Right lung (tissue), 10 donors: Measurements from ENCODE around the gene PPFIBP1. TPM values are rescaled to one million over a fixed set of nuclear protein-coding genes. Genes with fewer than 3 reads are reported as not detected.

ENCODE experiments used
- DNase-seq, 2 donors: peaks; one replicate each; pipeline ENCODE4 v3.0.0-alpha.2; 2013
- long read RNA-seq, 8 donors: transcript quantifications; one replicate each; lab custom pipeline, GENCODE V29; 2026
- polyA plus RNA-seq, 5 donors: library from polyadenylated mRNA; unstranded; fragments of 120-200 nt; gene quantifications; one replicate each; pipeline versions ENCODE4 v1.2.1 to v1.2.3, GENCODE V29; 2013; ENCODE audit warnings: inconsistent platforms in 1 of 5, low replicate concordance in 1 of 5; ENCODE audit not compliant: insufficient read length in 5 of 5, insufficient read depth in 1 of 5

Gene PPFIBP1
- polyA plus RNA-seq: 100 to 1,000 TPM in 1 of 5 donors, 10 to 100 TPM in 4; 51.4 to 120 (median 96.6) TPM
- long read RNA-seq, donor 1, transcript PPFIBP1-216 (4 exons, 2,805 nt): major isoform, 7 of 13 reads
- long read RNA-seq, donor 1, partial matches to known transcripts: 0 of 13 reads
- long read RNA-seq, donor 1, other reads (novel, unspliced or antisense): 0 of 13 reads
- long read RNA-seq, donor 2, partial matches to known transcripts: 0 of 4 reads
- long read RNA-seq, donor 2, other reads (novel, unspliced or antisense): 0 of 4 reads
- long read RNA-seq, donor 3, partial matches to known transcripts: 5 of 13 reads
- long read RNA-seq, donor 3, other reads (novel, unspliced or antisense): 0 of 13 reads
- long read RNA-seq, donor 4, transcript PPFIBP1-204 (6 exons, 875 nt): major isoform, 5 of 10 reads
- long read RNA-seq, donor 4, partial matches to known transcripts: 0 of 10 reads
- long read RNA-seq, donor 4, other reads (novel, unspliced or antisense): 0 of 10 reads
- long read RNA-seq, donor 5, transcript PPFIBP1-204 (6 exons, 875 nt): major isoform, 5 of 13 reads
- long read RNA-seq, donor 5, partial matches to known transcripts: 0 of 13 reads
- long read RNA-seq, donor 5, other reads (novel, unspliced or antisense): 0 of 13 reads
- long read RNA-seq, donor 6, transcript PPFIBP1-216 (4 exons, 2,805 nt): major isoform, 8 of 10 reads
- long read RNA-seq, donor 6, partial matches to known transcripts: 0 of 10 reads
- long read RNA-seq, donor 6, other reads (novel, unspliced or antisense): 0 of 10 reads
- long read RNA-seq, donor 7, partial matches to known transcripts: 5 of 12 reads
- long read RNA-seq, donor 7, other reads (novel, unspliced or antisense): 0 of 12 reads
- long read RNA-seq, donor 8, partial matches to known transcripts: 0 of 4 reads
- long read RNA-seq, donor 8, other reads (novel, unspliced or antisense): 0 of 4 reads

DNA sequence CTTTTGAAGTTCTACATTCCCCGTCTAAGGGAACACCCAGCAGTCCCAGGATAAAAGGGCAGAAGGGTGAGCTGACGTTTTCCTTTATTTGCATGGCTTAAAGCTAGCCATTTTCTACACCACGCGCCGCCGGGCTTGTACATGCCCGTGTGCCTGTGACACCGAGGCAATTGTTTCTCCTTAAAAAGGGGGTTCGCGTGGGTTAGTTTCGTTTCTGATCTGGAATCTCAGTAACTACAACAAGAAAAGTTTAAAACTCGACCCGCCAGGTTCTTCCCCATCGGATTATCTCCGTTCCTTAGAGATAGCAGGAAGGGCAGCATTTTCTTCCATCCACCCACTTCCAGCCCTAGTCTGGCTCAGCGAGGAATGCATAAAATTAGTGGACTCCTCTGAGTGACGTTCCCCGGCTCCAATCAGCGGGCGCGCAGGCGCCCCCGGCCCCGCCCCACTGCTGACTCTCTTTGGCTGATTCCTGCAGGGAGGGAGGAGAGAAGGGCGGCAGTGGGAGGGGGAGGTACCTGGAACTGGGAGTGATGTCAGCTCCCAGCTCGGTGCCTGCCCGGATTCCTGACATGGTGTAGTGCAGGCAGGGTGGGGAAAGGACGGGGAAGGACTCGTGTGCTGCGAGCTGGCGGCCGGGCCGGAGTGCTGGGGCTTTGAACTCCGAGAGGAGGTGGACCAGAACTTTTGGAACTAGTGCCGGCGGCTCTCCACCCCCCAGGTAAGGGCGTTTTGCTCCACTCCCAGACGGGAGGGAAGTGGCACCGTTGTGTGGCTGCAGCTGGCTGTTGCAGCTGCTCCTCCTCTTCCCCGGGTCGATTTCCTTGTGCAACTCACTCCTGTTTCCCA, at the start of gene PPFIBP1:
TSS of gene PPFIBP1 (plus strand) at position 565 of the 852 bp plus-strand sequence. CDS start 109,191 bp downstream, outside the sequence.
- DNase-seq: peak; percentile 99

- no peak for DNase-seq
These were observed 49.7 kb upstream of the PPFIBP1 start for GRCh38 chr12:27474344-27474743.

GRCh38 chr12:27477049-27477448, 47.0 kb upstream of the PPFIBP1 start:
- DNase-seq: no peak

DNA sequence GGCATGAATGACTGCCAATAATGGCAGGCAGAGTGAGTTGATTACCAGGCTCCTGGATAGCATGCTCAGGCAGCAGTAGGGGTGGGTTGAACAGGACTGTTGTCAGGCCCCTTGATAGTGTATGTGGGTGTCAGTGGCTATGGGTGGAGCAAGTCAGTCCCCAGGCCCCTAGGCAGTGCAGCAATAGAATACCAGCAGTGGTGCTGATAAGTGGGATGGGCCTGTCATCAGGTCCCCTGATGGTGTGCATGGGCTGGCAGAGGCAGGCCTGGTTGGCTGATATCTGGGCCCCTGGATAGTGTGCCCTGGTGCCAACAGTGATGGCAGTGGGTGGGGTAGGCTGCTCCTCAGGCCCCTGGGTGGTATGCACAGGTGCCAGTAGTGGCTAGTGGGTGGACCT, 45.1 kb upstream of the PPFIBP1 start:
- DNase-seq: no peak

DNA sequence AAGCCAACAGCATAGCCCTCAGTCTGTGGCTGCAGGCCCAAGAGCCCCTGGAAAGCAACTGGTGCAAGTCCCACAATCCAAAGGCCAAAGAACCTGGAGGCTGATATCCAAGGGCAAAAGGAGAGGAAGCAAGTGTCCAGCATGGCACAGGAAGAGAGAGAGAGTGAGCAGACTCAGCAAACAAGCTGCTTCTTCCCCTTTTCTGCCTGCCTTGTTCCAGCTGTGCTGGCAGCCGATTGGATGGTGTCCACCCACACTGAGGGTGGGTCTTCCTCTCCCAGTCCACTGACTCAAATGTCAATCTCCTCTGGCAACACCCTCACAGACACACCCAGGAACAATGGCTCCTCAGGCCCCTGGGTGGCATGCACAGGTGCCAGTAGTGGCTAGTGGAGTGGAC, 44.0 kb upstream of the PPFIBP1 start:
- no peak for DNase-seq

DNA sequence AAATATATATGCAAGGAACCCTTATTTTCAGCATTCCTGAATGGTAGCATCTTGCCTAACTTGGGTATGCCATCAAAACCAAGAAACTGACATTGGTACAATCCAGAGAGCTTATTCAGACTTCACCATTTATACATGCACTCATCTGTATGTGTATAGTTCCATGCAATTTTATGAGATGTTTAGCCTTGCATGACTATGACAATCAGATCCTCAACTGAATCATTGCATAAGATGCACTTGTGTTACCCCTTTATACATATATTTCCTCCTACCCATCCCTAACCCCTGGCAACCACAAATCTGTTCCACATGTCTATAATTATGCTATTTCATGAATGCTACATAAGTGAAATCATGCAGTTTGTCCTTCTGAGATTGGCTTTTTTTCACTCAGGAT, 37.0 kb upstream of the PPFIBP1 start:
- no peak for DNase-seq

GRCh38 chr12:27488479-27488878, 35.5 kb upstream of the PPFIBP1 start:
- no peak for DNase-seq

- no peak for DNase-seq
These were observed 32.8 kb upstream of the PPFIBP1 start for GRCh38 chr12:27491226-27491625.

DNA sequence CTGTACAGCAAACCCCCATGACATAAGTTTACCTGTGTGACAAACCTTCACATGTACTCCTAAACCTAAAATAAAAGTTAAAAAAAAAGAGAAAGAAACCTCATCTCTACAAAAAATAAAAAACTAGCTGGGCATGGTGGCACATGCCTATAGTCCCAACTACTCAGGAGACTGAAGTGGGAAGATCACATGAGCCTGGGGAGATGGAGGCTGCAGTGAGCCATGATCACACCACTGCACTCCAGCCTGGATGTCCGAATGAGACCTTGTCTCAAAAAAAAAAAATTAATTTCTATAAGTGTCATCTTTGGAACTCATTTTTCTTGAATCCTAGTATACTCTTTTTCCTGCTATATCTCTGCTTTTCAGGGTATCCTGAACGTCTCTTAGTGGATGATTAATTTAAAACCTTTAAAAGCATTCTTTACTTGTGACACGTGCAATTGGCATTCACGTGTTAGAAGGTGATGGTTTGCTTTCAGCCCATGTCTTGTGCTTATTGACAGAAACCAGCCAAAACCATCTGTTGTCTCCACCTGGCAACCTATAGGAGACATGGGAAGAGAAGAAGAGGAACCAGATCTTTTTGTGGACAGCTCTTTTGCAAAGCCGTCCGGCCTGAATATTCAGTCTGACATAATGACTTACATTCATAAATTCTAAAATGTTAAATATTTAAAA, 30.6 kb upstream of the PPFIBP1 start:
- no peak for DNase-seq

DNA sequence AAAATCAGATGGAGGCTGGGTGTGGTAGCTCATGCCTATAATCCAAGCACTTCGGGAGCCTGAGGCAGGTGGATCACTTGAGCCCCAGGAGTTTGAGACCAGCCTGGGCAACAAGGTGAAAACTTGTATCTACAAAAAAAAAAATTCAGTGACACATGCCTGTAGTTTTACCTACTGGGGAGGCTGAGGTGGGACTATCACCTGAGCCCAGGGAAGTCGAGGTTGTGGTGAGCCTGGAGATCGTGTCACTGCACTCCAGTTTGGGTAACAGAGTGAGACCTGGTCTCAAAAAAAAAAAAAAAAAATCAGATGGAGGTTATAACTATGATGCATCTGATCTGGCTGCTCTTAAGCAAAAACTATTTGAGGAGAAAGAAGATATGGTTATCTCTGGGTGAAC, 26.6 kb upstream of the PPFIBP1 start:
- no peak for DNase-seq

DNA sequence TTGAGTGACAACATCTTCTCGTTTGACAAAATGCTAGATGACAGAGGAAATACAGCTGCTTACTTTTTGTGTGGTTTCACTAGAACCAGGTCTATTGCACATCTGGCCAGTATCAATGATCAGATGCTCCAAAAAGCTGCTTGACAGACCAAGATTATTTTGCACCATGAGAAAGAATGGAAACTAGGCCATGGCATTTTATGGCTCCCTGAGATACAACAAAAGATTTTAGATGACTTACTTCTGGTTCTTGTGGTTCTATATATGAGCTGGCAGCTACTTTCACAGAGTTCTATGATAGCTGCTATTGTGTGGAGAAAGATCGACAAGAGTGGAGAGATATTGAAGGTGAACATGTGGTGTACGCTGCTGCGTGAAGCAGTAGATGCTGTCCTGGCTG, 25.9 kb upstream of the PPFIBP1 start:
- DNase-seq: no peak

DNA sequence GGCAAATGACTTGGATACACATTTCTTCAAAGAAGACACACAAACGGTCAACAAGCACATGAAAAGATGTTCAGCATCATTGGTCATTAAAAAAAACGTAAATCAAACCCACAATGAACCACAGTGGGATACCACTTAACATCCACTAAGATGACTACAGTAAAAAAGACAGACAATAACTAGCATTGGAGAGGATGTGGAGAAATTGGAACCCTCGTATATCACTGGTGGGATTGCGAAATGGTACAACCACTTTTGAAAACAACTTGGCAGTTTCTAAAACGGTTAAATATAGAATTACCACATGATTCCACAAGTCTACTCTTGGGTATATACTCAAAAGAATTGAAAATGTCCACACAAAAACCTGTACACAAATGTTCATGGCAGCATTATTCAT, 25.2 kb upstream of the PPFIBP1 start:
- no peak for DNase-seq

GRCh38 chr12:27499377-27499776, 24.6 kb upstream of the PPFIBP1 start:
- DNase-seq: no peak

GRCh38 chr12:27500546-27500945, 23.5 kb upstream of the PPFIBP1 start:
- DNase-seq: no peak

- DNase-seq: no peak
These were observed 22.0 kb upstream of the PPFIBP1 start for GRCh38 chr12:27502021-27502435.

DNA sequence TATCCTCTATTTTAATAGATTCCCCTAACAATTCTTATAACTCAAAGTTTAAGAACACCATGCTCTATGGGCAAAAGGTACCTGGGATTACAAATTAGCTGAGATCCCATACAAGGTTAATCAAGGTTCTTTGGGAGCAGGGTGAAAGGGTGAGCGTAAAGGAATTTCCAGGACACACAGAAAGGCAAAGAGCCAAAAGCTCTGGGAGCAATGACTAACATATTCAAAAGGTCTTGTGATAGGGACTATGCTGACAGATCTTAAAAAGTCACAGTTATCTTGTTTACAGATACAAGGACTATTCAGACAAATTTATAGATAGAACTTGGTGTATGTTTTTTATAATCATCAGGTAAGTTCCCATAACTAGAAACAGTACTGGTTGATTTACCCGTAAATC, 19.5 kb upstream of the PPFIBP1 start:
- DNase-seq: no peak

DNA sequence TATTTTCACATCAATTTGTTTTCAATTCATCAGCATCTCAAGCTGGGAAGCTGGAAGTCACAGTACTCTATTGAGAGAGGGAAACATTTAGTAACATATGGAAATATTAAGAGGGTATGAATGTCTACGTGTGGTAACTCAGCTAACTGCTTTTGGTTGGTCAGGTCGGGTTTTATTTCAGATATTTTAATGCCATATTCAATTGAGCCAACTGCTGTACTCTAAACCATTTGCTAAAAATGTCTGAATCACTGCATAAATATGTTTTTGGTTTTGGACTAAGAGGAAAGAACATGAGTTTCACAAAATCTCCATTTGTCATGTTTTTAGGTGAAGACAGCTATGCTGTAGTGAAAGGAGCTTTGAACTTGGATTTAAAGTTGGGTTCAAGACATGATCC, 18.9 kb upstream of the PPFIBP1 start:
- DNase-seq: no peak

GRCh38 chr12:27505761-27506160, 18.2 kb upstream of the PPFIBP1 start:
- no peak for DNase-seq

- DNase-seq: no peak
These were observed 17.3 kb upstream of the PPFIBP1 start for GRCh38 chr12:27506645-27507189.

DNA sequence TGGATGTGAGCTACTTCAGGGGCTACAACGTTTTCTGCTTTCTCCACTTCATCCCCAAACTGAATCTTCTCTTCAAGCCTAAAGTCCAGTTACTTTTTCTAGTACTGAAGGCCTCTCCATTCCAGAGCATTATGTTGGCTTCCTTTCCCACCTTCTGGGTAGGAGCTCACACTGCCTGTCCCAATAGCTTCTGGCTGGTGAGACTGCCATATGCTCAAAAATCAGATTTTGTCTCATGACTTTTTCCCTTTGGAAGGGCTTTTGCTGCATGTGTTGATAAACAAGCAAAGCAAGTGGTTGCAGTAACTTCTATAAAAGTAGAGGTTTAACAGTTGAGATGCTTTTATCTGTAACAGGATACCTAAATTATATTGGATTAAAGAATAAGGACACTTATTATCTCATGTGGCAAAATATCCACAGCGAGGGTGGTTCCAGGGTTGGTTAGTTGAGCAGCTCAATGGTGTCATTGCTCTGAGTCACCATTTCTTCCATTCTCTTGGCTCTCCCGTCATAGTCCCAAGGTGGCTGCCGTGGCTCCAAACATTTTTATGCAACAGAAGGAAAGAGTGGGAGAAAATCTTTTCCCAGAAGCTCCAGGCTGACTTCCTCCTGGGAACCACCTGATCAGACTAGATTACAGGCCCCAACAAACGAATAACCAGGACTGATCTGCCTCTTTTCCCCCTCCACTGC, 15.1 kb upstream of the PPFIBP1 start:
- DNase-seq: no peak
